ENCODE results near the gene FCRL5. TPM values are rescaled to one million over a fixed set of nuclear protein-coding genes. Genes with fewer than 3 reads are reported as not detected.
"Not testable (repeated sequence)": the region's sequence is repeated elsewhere in the genome, so short reads cannot be mapped to it uniquely, and the experiment has no call there.

The FCRL5 gene
- total RNA-seq, 6 experiments from 2014 or later = not detected

DNA sequence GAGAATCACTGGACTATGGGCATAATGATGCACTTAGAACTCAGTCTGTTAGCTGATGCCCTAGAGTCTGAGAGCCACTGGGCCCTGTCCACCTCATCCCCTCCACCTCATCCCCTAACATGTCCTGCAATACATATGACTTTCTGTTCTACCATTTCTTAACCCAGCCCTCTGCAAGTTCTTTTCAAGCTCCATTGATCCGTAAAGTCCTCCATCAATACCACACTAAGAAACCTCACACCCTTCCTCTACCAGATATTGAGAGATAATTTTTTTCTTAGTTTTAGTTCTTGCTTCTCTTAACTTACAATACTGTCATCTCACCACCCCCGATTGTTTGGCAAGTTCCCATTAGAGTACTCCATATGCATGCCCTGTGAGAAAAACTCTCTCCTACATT, 23.4 kb upstream of the FCRL5 start:
- TF ChIP-seq, protein P1, sequence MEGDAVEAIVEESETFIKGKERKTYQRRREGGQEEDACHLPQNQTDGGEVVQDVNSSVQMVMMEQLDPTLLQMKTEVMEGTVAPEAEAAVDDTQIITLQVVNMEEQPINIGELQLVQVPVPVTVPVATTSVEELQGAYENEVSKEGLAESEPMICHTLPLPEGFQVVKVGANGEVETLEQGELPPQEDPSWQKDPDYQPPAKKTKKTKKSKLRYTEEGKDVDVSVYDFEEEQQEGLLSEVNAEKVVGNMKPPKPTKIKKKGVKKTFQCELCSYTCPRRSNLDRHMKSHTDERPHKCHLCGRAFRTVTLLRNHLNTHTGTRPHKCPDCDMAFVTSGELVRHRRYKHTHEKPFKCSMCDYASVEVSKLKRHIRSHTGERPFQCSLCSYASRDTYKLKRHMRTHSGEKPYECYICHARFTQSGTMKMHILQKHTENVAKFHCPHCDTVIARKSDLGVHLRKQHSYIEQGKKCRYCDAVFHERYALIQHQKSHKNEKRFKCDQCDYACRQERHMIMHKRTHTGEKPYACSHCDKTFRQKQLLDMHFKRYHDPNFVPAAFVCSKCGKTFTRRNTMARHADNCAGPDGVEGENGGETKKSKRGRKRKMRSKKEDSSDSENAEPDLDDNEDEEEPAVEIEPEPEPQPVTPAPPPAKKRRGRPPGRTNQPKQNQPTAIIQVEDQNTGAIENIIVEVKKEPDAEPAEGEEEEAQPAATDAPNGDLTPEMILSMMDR (IDR thresholded peaks at IDR 0.05) = no peak
- no peaks in the 10 kb centered on the region for H3K9me3 Mint-ChIP-seq
- no peak overlapping the region for H3K4me3 Mint-ChIP-seq
- no peak for DNase-seq
- peaks cover 2% of the 10 kb centered on the region; the same call in 1 of the 2 replicates for H3K27me3 Mint-ChIP-seq (ENCODE audit: insufficient read depth)
- H3K27ac Mint-ChIP-seq = no peak overlapping the region
- H3K36me3 Mint-ChIP-seq (ENCODE audit: low read depth) = no peaks in the 10 kb centered on the region
- no peaks in the 10 kb centered on the region for H3K4me1 Mint-ChIP-seq (ENCODE audit: low read depth)

DNA sequence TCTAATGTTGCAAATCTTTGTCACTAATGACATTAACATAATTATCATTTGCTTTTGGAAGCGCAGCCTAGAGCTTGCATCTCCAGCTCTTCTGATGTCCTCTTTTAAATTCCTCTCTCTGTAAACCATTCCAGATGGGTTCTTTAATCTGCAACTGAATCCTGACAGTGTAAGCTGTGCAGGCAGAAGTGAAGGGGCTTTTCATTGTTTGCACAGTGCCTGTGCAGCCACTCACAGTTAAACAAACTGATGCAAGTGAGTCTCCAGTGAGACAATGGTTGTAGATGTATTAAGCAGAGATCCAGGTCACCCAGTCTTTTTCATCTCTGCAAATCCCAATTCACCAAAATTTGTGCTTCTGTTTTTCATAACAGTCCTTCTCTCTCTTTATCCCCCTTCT, 22.5 kb upstream of the FCRL5 start:
- peaks cover 2% of the 10 kb centered on the region; the same call in 1 of the 2 replicates for H3K27me3 Mint-ChIP-seq (ENCODE audit: insufficient read depth)

DNA sequence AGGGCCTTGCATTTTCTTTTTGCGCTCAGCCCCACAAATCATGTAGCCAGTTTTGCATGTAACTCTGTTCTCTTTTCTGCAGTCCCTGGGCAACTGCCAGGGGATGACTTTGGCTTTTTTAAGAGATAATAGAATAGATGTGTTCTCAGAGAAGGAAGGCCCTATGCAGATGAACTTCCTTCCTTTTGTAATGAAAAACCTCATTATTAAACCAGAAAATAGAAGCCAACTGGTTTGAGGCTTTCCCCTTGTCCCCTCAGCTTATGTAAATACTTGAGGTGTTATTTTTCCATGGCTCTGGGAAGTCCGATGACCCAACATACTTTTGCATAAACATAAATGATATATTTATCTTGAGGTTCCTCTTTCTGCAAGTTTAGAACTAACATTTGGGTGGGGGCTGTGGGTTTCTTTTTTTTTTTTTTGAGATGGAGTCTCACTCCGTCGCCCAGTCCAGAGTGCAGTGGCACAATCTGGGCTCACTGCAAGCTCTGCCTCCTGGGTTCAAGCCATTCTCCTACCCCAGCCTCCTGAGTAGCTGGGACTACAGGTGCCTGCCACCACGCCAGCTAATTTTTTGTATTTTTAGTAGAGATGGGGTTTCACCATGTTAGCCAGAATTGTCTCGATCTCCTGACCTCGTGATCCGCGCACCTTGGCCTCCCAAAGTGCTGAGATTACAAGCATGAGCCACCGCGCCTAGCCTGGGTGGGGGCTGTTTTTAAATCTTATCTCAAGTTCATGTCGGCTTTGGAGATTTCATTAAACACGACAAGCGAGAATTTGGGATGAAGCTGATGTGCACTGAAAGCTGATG, 14.4 kb upstream of the FCRL5 start:
- no peaks in the 10 kb centered on the region for H3K4me1 Mint-ChIP-seq (ENCODE audit: low read depth)
- TF ChIP-seq, protein P1 (IDR thresholded peaks at IDR 0.05) = no peak
- peaks cover 2% of the 10 kb centered on the region; the same call in 1 of the 2 replicates for H3K27me3 Mint-ChIP-seq (ENCODE audit: insufficient read depth)
- H3K27ac Mint-ChIP-seq = no peak overlapping the region
- H3K36me3 Mint-ChIP-seq (ENCODE audit: low read depth) = no peaks in the 10 kb centered on the region
- no peak overlapping the region for H3K4me3 Mint-ChIP-seq
- no peaks in the 10 kb centered on the region for H3K9me3 Mint-ChIP-seq
- DNase-seq = no peak

More for the DNA sequence above, 22.5 kb upstream of the FCRL5 start:
- Mint-ChIP-seq H3K4me1 (ENCODE audit: low read depth) (no peaks in the 10 kb centered on the region), H3K9me3 (no peaks in the 10 kb centered on the region), H3K36me3 (ENCODE audit: low read depth) (no peaks in the 10 kb centered on the region), H3K4me3 (no peak overlapping the region), H3K27ac (no peak overlapping the region)
- TF ChIP-seq, protein P1 (IDR thresholded peaks at IDR 0.05) = no peak
- DNase-seq = no peak

DNA sequence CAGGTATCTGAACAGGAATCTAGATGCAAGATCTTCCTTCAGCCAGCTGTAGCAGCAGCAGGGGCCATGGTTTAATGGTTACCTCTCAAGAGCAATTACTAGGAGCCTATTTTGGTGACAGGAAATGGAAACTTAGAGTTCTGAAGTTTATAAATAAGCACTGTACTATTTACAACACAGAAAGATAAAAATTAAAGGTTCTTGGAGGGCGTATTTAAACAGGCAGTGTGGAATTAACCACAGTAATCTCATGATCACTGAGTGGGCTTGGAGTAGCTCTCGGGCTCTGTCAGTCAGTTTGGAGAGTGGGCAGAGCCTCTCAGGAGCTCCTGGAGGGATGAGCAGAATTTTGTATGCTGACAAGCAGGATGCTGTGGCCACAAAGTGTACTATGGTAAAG, 10.2 kb upstream of the FCRL5 start:
- Mint-ChIP-seq H3K4me3 (no peak overlapping the region), H3K36me3 (ENCODE audit: low read depth) (no peaks in the 10 kb centered on the region), H3K27me3 (ENCODE audit: insufficient read depth) (no peaks in the 10 kb centered on the region), H3K4me1 (ENCODE audit: low read depth) (no peaks in the 10 kb centered on the region), H3K27ac (no peak overlapping the region), H3K9me3 (peaks cover 2% of the 10 kb centered on the region; the same call in 1 of the 2 replicates)
- TF ChIP-seq, protein P1 (IDR thresholded peaks at IDR 0.05) = no peak
- no peak for DNase-seq

DNA sequence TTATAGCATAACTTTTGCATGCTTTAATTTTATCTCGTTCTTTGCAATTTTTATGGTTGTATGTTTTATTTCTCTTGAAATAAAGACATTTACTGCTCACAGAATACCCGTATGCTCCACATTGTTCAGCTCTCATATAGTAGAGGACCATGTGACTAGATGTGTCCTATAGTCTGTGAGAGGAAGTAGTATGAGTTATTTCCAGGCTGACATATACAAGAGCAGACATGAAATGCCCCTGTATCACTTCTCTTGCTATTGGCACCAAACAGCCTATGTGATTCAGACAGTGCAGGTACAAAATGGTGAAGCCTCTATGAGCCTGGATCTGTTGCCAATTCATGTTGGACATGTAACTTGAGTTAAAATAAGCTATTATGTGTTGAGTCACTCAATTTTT, 5.8 kb upstream of the FCRL5 start:
- Mint-ChIP-seq H3K27me3 (ENCODE audit: insufficient read depth) (no peaks in the 10 kb centered on the region), H3K4me3 (no peak overlapping the region), H3K9me3 (peaks cover 3% of the 10 kb centered on the region; the same call in 1 of the 2 replicates), H3K4me1 (ENCODE audit: low read depth) (no peaks in the 10 kb centered on the region), H3K27ac (no peak overlapping the region), H3K36me3 (ENCODE audit: low read depth) (no peaks in the 10 kb centered on the region)
- TF ChIP-seq, protein P1 (IDR thresholded peaks at IDR 0.05) = no peak
- DNase-seq = no peak

DNA sequence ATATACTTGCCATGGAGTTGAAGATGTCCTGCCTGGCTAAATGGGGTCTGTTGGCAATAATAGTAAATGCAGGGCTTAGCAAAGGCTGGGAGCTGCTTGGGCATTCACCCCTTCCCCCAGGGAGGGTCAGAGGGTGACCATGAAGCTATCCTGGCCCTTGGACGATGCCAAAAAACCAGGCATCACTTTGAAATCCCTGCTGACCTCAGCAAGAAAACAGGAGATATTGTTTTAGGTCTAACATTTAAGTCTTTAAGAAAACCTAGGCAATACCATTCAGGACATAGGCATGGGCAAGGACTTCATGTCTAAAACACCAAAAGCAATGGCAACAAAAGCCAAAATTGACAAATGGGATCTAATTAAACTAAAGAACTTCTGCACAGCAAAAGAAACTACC, 4.2 kb downstream of the FCRL5 start:
- not testable (repeated sequence) for H3K27me3 Mint-ChIP-seq (ENCODE audit: insufficient read depth)

More for the DNA sequence above, 4.2 kb downstream of the FCRL5 start:
- not testable (repeated sequence) for H3K27ac Mint-ChIP-seq; H3K4me3 Mint-ChIP-seq; H3K9me3 Mint-ChIP-seq; DNase-seq; H3K4me1 Mint-ChIP-seq (ENCODE audit: low read depth); H3K36me3 Mint-ChIP-seq (ENCODE audit: low read depth)

Data from HFFc6 (cell line).